HepG2 (cell line): ENCODE data around the gene PLCL2. TPM values are rescaled to one million over a fixed set of nuclear protein-coding genes. Genes with fewer than 3 reads are reported as not detected.

ENCODE experiments used
- ATAC-seq: fragments of 200-7000 bp; cut with Tn5 transposase; 3 replicates; pipeline ENCODE4 v1.9.1; 2020; ENCODE audit warnings: mild to moderate bottlenecking, moderate library complexity
- BruUV-seq: library from RNA; stranded (reverse); fragments of 400-500 nt; replicated peaks from 2 replicates; lab custom pipeline; 2021; lab: Mats Ljungman, UMichigan
- CTCF ChIA-PET: fragments of 300-600 bp; formaldehyde crosslinking; extraction: SDS; loops from one replicate; lab custom pipeline; 2021; ENCODE audit warnings: low total read pairs, inconsistent platforms, low intra/inter-chr PET ratio; lab: Yijun Ruan, JAX
- POLR2A ChIA-PET: fragments of 350-600 bp; sonication (Branson Sonifier 250); formaldehyde crosslinking; loops from one replicate; lab custom pipeline; 2020; ENCODE audit warnings: antibody characterized with exemption, inconsistent platforms; lab: Yijun Ruan, JAX
- DNase-seq: peaks from one replicate; pipeline ENCODE4 v3.0.0-alpha.2; 2015; ENCODE audit warnings: low spot score
- FAIRE-seq: peaks from 3 replicates; lab custom pipeline; 2011; peaks lifted over from hg19 to GRCh38; lab: Jason Lieb, UNC
- H2AFZ ChIP-seq: one replicate; pipeline ENCODE4 v1.6.1; 2011; ENCODE audit warnings: low read length, inconsistent platforms
- H3K27ac ChIP-seq: fragments of 300-600 bp; 3 replicates; pipeline ENCODE4 v1.8.0; 2011; ENCODE audit warnings: mixed run types, mild to moderate bottlenecking, mixed read lengths, low read length, inconsistent platforms; ENCODE audit not compliant: insufficient read depth; ENCODE audit errors: extremely low read length
- H3K27me3 ChIP-seq, 2 experiments: fragments of 200-600 bp in 1 of 2; 2 replicates in 1 of 2; 3 replicates in 1 of 2; pipeline versions ENCODE4 v1.6.0 to v1.8.0; 2011; ENCODE audit warnings: low read length in 2 of 2, mild to moderate bottlenecking in 2 of 2, moderate library complexity in 2 of 2, inconsistent platforms in 1 of 2; ENCODE audit not compliant: insufficient read depth in 2 of 2, control insufficient read depth in 1 of 2
- H3K36me3 ChIP-seq, 2 experiments: fragments of 200-600 bp in 1 of 2; replicated peaks in 1 of 2; 2 replicates in 1 of 2; 3 replicates in 1 of 2; pipeline versions ENCODE4 v1.5.1 to v1.8.0; 2011; ENCODE audit warnings: low read length in 2 of 2, inconsistent platforms in 1 of 2; ENCODE audit not compliant: insufficient read depth in 2 of 2, control insufficient read depth in 1 of 2
- H3K4me1 ChIP-seq: 2 replicates; pipeline ENCODE4 v1.5.1; 2012; ENCODE audit warnings: low read length, inconsistent platforms; ENCODE audit not compliant: insufficient read depth
- H3K4me2 ChIP-seq: 2 replicates; pipeline ENCODE4 v1.6.0; 2011; ENCODE audit warnings: low read depth, low read length, inconsistent platforms
- H3K4me3 ChIP-seq, 3 experiments: fragments of 200-600 bp in 1 of 3; sonication (generic), shearing (Covaris generic) in 1 of 3; replicated peaks in 1 of 3; 2 replicates each; pipeline ENCODE4 v1.5.1; 2011 to 2016; ENCODE audit warnings: low read length in 3 of 3, inconsistent platforms in 2 of 3, low read depth in 2 of 3, mild to moderate bottlenecking in 2 of 3, control low read depth in 1 of 3, mixed read lengths in 1 of 3; ENCODE audit not compliant: insufficient read depth in 1 of 3
- H3K79me2 ChIP-seq: one replicate; pipeline ENCODE4 v1.6.1; 2011; ENCODE audit warnings: low read length, inconsistent platforms; ENCODE audit not compliant: insufficient read depth
- H3K9ac ChIP-seq: 2 replicates; pipeline ENCODE4 v1.6.0; 2011; ENCODE audit warnings: mild to moderate bottlenecking, low read depth, low read length, inconsistent platforms; ENCODE audit not compliant: insufficient read depth
- H3K9me3 ChIP-seq: 2 replicates; pipeline ENCODE4 v1.5.1; 2012; ENCODE audit warnings: mild to moderate bottlenecking, low read length
- H4K20me1 ChIP-seq: 2 replicates; pipeline ENCODE4 v1.6.0; 2011; ENCODE audit warnings: inconsistent platforms, mild to moderate bottlenecking, low read length, moderate library complexity; ENCODE audit not compliant: insufficient read depth
- BCL3 ChIP-seq: sonication (generic); formaldehyde crosslinking; IDR thresholded peaks from 2 replicates; pipeline ENCODE4 v1.5.1; 2020; ENCODE audit warnings: mild to moderate bottlenecking, missing genetic modification reagents, moderate library complexity
- BRCA1 ChIP-seq: sonication (generic); formaldehyde crosslinking; IDR thresholded peaks from 2 replicates; pipeline ENCODE4 v1.4.0; 2020; ENCODE audit warnings: missing genetic modification reagents
- CBX1 ChIP-seq: IDR thresholded peaks from one replicate; pipeline ENCODE4 v1.6.1; 2016; ENCODE audit warnings: antibody characterized with exemption, low read depth
- GATA4 ChIP-seq: sonication (generic); IDR thresholded peaks from 2 replicates; pipeline ENCODE4 v1.6.1; 2016; ENCODE audit warnings: antibody characterized with exemption, low read depth, borderline replicate concordance
- HNF1A ChIP-seq, 2 experiments: sonication (generic) in 1 of 2; formaldehyde crosslinking in 1 of 2; IDR thresholded peaks; 2 replicates each; pipeline versions ENCODE4 v1.4.0 to v1.6.1; 2016 to 2020; ENCODE audit warnings: borderline replicate concordance in 1 of 2, low read depth in 1 of 2, mild to moderate bottlenecking in 1 of 2, missing genetic modification reagents in 1 of 2
- MTA1 ChIP-seq: sonication (generic); formaldehyde crosslinking; IDR thresholded peaks from 2 replicates; pipeline ENCODE4 v1.4.0; 2020; ENCODE audit warnings: missing genetic modification reagents, mild to moderate bottlenecking, borderline replicate concordance
- NFKBIZ ChIP-seq: IDR thresholded peaks from 2 replicates; pipeline ENCODE4 v1.6.1; 2018; ENCODE audit warnings: missing genetic modification reagents, missing compliant biosample characterization
- NR2F2 ChIP-seq: IDR thresholded peaks from 2 replicates; pipeline ENCODE4 v1.6.1; 2012; ENCODE audit warnings: low read depth, inconsistent platforms, borderline replicate concordance
- RFXAP ChIP-seq: sonication (generic); formaldehyde crosslinking; IDR thresholded peaks from 2 replicates; pipeline ENCODE4 v1.4.0; 2020; ENCODE audit warnings: missing genetic modification reagents, borderline replicate concordance
- ZNF747 ChIP-seq: sonication (generic); formaldehyde crosslinking; IDR thresholded peaks from 2 replicates; pipeline ENCODE4 v1.8.1; 2023; ENCODE audit warnings: missing genetic modification reagents, mild to moderate bottlenecking, borderline replicate concordance
- ZNF775 ChIP-seq: sonication (generic); formaldehyde crosslinking; IDR thresholded peaks from 2 replicates; pipeline ENCODE4 v1.4.0; 2020; ENCODE audit warnings: missing genetic modification reagents, mild to moderate bottlenecking, moderate library complexity, borderline replicate concordance
- WGBS: methylation state at CpG from one replicate; pipeline ENCODE4 v1.1.6; 2017; ENCODE audit warnings: low lambda C conversion rate; 5-methylcytosine and 5-hydroxymethylcytosine counted together
- in situ Hi-C: cut with HindIII; loops from 2 replicates; pipeline ENCODE4 v1.10.0; 2017; ENCODE audit warnings: low pct_unique_long_range_greater_than_20kb; ENCODE audit not compliant: extremely low pct_ligation_motif_present
- intact Hi-C: fragments of 100-400 bp; cut with micrococcal nuclease; formaldehyde crosslinking; loops from one replicate; pipeline ENCODE4 v1.10.0; 2022; ENCODE audit not compliant: unreplicated experiment
- polyA plus RNA-seq, 8 experiments: library from polyadenylated mRNA; depleted of rRNA in 3 of 8; stranded (reverse) in 7 of 8; unstranded in 1 of 8; fragments of >200 nt; fragmentation: Illumina TruSeq in 4 of 8; extraction: Trizol in 4 of 8; gene quantifications; 2 replicates each; pipeline versions ENCODE4 v1.2.1 to v1.2.3, GENCODE V29; 2011 to 2016; ENCODE audit warnings: low read depth in 4 of 8, missing spikeins in 1 of 8, mixed read lengths in 1 of 8; ENCODE audit not compliant: insufficient read depth in 1 of 8
- total RNA-seq, 5 experiments: library from RNA; depleted of rRNA; stranded (reverse); fragments of >200 nt; fragmentation: Illumina TruSeq; extraction: Trizol; gene quantifications; 2 replicates each; pipeline ENCODE4 v1.2.3, GENCODE V29; 2016; ENCODE audit warnings: low read depth in 1 of 5
- TF ChIP-seq, protein P1 (sequence below): sonication (generic); formaldehyde crosslinking; IDR thresholded peaks from 2 replicates; pipeline ENCODE4 v1.4.0; 2020; ENCODE audit warnings: mild to moderate bottlenecking, low read depth, missing genetic modification reagents
- TF ChIP-seq, protein P2 (sequence below): sonication (generic); formaldehyde crosslinking; IDR thresholded peaks from 2 replicates; pipeline ENCODE4 v1.4.0; 2020; ENCODE audit warnings: missing genetic modification reagents
- TF ChIP-seq, protein P3 (sequence below): sonication (generic); formaldehyde crosslinking; IDR thresholded peaks from 2 replicates; pipeline ENCODE4 v1.4.0; 2020; ENCODE audit warnings: missing genetic modification reagents

PLCL2 gene
- total and polyA plus RNA-seq, 2 of the 13 experiments (the other 11 are each of a cell fraction or from before 2014, with no cell fraction given), result not detected

- POLR2A ChIA-PET, result no interaction called here
- DNase-seq, result no peak
- no peak overlapping the region for H3K4me3 ChIP-seq
- H3K27ac ChIP-seq, result no peak overlapping the region
- no peaks in the 10 kb centered on the region for H4K20me1 ChIP-seq
- no peaks in the 10 kb centered on the region for H3K79me2 ChIP-seq
- BruUV-seq, result no TSS peak
- no peaks in the 10 kb centered on the region for H3K4me1 ChIP-seq
- no peak overlapping the region for H2AFZ ChIP-seq
- no peak for ATAC-seq
- intact Hi-C loops, result no loop called here
- no peak overlapping the region for H3K4me2 ChIP-seq
- FAIRE-seq, result no peak
- no peaks in the 10 kb centered on the region for H3K9me3 ChIP-seq
- CTCF ChIA-PET, result no interaction called here
- H3K36me3 ChIP-seq, result no peaks in the 10 kb centered on the region
- H3K27me3 ChIP-seq, result peaks cover 0 to 1% of the 10 kb centered on the region in 2 experiments; a peak in 1 of 5 replicates
- in situ Hi-C loops, result loop anchor here (25.0 kb wide), 1 partner anchor 415 kb away; the partner anchor contains the start of gene DAZL
- H3K9ac ChIP-seq, result no peak overlapping the region
- WGBS, result 0% methylated on average over 1 of the region's 1 CpG
- TF ChIP-seq, protein P1, sequence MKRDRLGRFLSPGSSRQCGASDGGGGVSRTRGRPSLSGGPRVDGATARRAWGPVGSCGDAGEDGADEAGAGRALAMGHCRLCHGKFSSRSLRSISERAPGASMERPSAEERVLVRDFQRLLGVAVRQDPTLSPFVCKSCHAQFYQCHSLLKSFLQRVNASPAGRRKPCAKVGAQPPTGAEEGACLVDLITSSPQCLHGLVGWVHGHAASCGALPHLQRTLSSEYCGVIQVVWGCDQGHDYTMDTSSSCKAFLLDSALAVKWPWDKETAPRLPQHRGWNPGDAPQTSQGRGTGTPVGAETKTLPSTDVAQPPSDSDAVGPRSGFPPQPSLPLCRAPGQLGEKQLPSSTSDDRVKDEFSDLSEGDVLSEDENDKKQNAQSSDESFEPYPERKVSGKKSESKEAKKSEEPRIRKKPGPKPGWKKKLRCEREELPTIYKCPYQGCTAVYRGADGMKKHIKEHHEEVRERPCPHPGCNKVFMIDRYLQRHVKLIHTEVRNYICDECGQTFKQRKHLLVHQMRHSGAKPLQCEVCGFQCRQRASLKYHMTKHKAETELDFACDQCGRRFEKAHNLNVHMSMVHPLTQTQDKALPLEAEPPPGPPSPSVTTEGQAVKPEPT (CRISPR knock-in tag), result no peak
- no peak for TF ChIP-seq RFXAP
- no peak for TF ChIP-seq HNF1A (IDR thresholded peaks at IDR 0.05; ENCODE audit: low read depth)
- no peak for TF ChIP-seq HNF1A (CRISPR knock-in tag; IDR thresholded peaks at IDR 0.05; ENCODE audit: borderline replicate concordance)
- TF ChIP-seq GATA4, result no peak
- TF ChIP-seq NR2F2, result no peak
- TF ChIP-seq, protein P2, sequence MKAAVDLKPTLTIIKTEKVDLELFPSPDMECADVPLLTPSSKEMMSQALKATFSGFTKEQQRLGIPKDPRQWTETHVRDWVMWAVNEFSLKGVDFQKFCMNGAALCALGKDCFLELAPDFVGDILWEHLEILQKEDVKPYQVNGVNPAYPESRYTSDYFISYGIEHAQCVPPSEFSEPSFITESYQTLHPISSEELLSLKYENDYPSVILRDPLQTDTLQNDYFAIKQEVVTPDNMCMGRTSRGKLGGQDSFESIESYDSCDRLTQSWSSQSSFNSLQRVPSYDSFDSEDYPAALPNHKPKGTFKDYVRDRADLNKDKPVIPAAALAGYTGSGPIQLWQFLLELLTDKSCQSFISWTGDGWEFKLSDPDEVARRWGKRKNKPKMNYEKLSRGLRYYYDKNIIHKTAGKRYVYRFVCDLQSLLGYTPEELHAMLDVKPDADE, result no peak
- TF ChIP-seq BCL3 (CRISPR knock-in tag), result no peak
- TF ChIP-seq ZNF747 (CRISPR knock-in tag), result no peak
- TF ChIP-seq ZNF775 (CRISPR knock-in tag), result no peak
- TF ChIP-seq, protein P3, sequence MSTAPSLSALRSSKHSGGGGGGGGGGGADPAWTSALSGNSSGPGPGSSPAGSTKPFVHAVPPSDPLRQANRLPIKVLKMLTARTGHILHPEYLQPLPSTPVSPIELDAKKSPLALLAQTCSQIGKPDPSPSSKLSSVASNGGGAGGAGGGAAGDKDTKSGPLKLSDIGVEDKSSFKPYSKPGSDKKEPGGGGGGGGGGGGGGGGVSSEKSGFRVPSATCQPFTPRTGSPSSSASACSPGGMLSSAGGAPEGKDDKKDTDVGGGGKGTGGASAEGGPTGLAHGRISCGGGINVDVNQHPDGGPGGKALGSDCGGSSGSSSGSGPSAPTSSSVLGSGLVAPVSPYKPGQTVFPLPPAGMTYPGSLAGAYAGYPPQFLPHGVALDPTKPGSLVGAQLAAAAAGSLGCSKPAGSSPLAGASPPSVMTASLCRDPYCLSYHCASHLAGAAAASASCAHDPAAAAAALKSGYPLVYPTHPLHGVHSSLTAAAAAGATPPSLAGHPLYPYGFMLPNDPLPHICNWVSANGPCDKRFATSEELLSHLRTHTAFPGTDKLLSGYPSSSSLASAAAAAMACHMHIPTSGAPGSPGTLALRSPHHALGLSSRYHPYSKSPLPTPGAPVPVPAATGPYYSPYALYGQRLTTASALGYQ (CRISPR knock-in tag), result no peak
- no peak for TF ChIP-seq CBX1
- no peak for TF ChIP-seq BRCA1
- no peak for TF ChIP-seq NFKBIZ
- no peak for TF ChIP-seq MTA1 (CRISPR knock-in tag)
Measured at GRCh38 chr3:17027318-17027717, 142.6 kb downstream of the PLCL2 start.
